ENCODE measurements around the gene TMED3.
A peak's percentile ranks its signal among the peaks of the same experiment; 100 is the strongest.
"Not testable (repeated sequence)": the region's sequence is repeated elsewhere in the genome, so short reads cannot be mapped to it uniquely, and the experiment has no call there.

The TMED3 gene

DNA sequence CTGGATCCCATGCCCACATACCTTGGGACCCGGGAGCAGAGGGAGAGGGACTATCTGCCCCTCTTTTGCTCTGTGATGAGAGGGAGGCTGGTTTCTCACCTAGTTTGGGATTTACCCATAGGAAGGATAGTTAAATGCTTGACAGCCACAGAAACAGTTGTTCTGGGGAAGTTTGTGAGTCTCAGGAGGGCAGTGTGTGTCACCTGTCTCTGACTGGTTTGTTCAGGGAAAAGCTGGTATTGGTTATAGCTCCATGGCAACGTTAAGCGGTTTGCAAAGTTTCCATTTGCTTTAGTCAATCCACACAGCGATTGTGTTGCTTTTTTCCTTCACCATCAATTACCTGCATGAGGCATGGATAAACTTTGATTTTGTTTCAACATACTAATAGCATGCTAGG lies 3.7 kb upstream of the TMED3 start:
- no peak for TF ChIP-seq POLR2A (IDR thresholded peaks at IDR 0.05; ENCODE audit: low read depth, low read length)
- no peak for DNase-seq (ENCODE audit: insufficient read length, low spot score)
- FAIRE-seq: no peak

DNA sequence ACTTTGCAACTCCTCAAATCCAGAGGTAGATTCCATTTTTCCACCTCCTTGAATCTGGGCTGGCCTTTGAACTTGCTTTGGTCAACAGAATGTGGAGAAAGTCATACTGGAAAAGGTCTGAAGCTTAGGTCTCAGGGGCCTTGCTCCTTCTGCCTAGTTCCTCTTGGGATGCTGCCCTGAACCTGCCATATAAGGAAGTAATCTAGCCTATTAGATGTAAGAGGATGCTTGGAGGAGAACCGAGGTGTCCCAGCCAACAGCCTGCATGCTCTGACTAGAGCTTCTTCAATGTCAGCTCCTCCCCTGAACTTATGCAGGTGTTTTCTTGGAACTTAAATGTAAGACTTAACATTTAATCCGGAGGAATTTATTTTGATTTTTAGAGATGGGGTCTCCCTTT lies 2.0 kb upstream of the TMED3 start:
- FAIRE-seq: no peak
- TF ChIP-seq POLR2A (IDR thresholded peaks at IDR 0.05; ENCODE audit: low read depth, low read length): no peak
- DNase-seq (ENCODE audit: insufficient read length, low spot score): no peak

DNA sequence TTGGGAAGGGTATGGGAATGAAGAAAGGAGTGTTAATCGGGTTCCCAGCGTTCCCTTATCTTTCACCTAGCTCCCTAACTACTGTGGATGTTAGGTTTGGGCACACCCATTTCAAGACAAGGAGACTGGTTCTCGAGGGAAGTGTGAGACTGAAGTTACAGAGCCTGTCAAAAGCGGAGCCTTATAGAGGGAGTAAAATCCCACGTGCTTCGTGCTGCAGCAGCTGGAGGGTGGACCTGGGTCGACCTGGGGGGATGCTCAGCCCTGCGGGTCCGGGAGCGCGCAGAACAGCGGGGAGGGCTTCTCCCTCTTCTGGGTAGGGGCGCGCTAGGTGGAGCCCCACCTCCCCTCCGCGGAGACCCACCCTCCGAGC lies 314 bp upstream of the TMED3 start:
- DNase-seq (ENCODE audit: insufficient read length, low spot score) (no peak), FAIRE-seq (no peak)
- TF ChIP-seq POLR2A (IDR thresholded peaks at IDR 0.05; ENCODE audit: low read depth, low read length): no peak

DNA sequence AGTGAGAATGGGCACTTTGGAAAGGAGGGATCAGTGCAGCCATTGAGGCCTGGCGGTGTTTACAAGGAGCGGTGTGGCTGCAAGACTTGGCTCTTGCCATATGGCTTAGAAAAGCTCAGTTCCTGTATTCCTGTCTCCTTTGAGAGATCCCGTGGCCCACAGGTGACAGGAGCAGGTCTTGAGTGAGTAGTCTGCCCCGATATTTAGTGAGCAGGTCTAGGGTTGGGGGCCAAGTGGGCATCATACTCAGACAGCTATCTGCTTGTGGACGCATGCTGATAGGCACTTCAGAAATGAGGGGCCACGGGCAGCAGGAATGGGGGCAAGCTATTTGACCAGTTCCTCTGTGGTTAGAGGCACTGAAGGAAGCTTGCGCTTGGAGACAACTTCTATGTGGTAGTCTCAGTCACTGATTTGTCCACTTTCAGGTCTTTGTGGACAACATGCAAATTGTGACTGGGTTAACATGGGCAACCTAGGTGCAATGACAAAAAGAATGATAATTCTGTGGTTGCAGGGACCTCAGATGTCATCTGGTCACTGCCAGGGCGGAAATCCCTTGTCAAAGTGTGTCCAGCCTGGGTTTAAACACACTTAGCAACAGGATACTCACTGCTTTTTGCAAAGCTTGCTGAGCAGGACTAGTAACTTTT lies 1.1 kb downstream of the TMED3 start:
- no peak for TF ChIP-seq POLR2A (IDR thresholded peaks at IDR 0.05; ENCODE audit: low read depth, low read length)
- no peak for DNase-seq (ENCODE audit: insufficient read length, low spot score)
- FAIRE-seq: no peak

DNA sequence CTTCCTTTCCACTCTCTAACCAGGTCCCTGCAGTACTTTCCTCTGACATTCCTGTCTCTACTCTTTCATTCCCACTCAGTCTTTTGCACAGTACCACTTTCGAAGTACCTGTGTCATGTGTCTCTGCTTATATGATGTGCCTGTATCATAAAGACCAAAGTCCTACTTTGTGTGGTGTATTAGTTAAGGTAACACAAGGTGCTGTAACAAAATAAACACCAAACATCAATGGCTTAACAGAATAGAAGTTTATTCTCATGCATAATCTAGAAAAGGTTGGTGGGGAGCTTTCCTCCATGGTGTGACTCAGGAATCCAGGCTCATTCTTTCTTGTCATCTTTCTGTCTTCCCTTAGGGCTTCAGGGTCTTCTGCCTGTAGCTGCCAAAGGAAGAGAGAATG lies 3.3 kb downstream of the TMED3 start:
- no peak for FAIRE-seq
- DNase-seq (ENCODE audit: insufficient read length, low spot score): no peak
- no peak for TF ChIP-seq POLR2A (IDR thresholded peaks at IDR 0.05; ENCODE audit: low read depth, low read length)

DNA sequence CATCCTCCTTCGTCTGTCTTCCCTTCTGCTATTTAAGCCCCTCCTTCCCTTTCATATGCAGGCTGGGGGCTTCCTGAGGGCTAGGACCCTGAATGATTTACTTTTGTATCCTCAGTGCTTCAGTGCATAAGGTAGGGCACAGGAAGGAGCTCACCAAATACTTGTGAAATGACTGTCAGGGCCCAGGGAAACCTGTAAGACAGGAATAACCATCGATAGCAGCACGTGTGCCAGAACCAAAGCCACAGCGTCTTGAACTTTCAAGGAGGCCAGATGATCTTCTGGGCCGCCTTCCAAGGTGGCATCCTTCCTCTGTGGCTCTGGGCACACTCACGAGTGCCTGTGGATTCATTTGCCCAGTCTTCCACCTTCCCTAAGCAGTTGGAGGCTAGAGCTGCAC lies 3.9 kb downstream of the TMED3 start:
- FAIRE-seq (no peak), DNase-seq (ENCODE audit: insufficient read length, low spot score) (no peak)
- no peak for TF ChIP-seq POLR2A (IDR thresholded peaks at IDR 0.05; ENCODE audit: low read depth, low read length)

DNA sequence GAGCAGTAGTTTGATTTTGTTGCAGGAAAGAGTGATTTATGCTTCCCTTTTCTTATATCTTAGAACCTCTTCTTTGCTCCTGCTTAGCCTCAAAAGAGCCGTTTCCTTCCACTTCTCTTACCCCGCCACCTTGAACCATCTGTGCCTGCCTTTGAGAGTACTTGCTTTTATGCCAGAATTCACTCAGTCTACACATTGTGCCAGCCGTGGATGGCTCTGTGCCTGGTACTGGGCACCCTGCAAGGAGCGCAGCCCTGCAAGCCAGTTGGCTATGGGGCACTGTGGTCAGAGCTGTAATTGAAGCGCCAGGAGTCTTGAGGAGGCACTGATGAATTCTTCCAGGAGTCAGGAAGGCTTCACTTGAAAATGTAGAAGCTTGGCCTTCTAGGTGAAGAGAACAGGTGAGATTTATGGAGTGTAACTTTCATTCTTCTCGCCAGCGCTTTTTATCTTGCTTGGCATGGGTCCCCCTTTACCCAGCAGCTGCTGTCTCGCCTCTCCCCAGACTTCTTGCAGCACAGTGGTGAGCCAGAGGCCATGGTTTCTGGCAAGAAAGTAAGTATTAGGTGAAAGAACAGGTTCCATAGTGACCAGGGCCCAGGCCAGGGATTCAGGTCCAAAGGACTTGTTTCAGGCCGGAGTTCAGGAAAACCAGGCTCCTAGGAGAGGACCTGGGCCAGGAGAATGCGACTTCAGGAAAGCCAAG lies 4.9 kb downstream of the TMED3 start:
- TF ChIP-seq POLR2A (IDR thresholded peaks at IDR 0.05; ENCODE audit: low read depth, low read length): no peak
- DNase-seq (ENCODE audit: insufficient read length, low spot score) (no peak), FAIRE-seq (no peak)

DNA sequence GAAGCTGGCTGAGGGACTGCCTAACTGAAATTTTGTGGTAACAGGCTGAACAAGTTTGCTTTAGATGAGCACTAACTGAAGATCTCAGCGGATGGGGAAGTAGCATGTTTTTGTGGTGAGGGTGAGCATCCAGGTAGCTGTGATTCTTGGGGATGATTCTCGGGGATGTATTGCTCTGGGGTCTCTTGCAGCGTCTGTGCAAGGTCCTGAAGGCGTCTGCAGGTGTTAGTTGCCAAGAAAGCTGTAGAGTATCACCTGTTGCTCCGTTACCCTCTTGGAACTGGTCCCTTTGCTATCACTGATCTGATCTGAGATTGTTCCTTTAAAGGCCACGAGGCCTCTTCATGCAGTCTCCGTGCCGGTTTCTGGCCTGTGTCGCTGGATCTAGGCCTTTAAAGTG lies 6.0 kb downstream of the TMED3 start:
- no peak for FAIRE-seq
- TF ChIP-seq POLR2A (IDR thresholded peaks at IDR 0.05; ENCODE audit: low read depth, low read length): no peak
- DNase-seq (ENCODE audit: insufficient read length, low spot score): no peak

DNA sequence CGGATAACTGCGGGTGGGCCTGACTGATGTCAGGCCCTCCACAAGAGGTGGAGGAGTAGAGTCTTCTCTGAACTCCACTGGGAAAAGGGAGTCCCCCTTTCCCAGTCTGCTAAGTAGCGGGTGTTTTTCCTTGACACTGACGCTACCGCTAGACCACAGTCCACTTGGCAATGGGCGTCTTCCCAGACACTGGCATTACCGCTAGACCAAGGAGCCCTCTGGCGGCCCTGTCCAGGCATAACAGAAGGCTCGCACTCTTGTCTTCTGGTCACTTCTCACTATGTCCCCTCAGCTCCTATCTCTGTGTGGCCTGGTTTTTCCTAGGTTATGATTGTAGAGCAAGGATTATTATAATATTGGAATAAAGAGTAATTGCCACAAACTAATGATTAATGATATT lies 9.1 kb downstream of the TMED3 start:
- FAIRE-seq; DNase-seq (ENCODE audit: insufficient read length, low spot score): not testable (repeated sequence)

DNA sequence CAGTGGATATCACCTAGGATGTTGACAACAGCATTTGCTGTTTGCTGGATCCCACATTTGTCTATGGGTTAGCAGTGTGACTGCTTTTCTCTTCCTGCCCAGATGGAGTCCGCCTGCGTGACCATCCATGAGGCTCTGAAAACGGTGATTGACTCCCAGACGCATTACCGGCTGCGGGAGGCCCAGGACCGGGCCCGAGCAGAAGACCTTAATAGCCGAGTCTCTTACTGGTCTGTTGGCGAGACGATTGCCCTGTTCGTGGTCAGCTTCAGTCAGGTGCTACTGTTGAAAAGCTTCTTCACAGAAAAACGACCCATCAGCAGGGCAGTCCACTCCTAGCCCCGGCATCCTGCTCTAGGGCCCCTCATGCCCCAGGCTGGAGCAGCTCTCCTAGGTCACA lies 11.0 kb downstream of the TMED3 start:
- TF ChIP-seq POLR2A (IDR thresholded peaks at IDR 0.05; ENCODE audit: low read depth, low read length): no peak
- FAIRE-seq (no peak), DNase-seq (ENCODE audit: insufficient read length, low spot score) (no peak)

DNA sequence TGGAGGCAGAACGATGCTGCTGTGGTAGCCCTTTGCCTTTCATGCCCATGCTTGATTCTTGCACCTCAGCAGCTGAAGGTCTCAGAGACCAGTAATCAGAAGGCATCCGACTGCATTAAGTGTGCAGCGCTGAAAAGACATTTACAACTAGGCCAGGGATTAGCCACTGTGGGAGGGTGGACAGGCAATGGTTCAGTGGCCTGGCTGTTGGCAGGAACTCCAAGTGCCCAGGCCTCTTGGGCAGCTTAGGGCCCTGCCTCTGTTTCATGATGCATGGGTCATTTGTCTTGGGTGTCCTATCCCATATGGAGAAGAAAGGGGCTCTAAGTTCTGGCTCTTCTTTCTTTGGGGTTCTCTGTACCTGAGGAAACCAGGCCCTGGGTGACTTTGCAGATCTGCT lies 11.4 kb downstream of the TMED3 start:
- FAIRE-seq: no peak
- DNase-seq (ENCODE audit: insufficient read length, low spot score): no peak
- TF ChIP-seq POLR2A (IDR thresholded peaks at IDR 0.05; ENCODE audit: low read depth, low read length): no peak

DNA sequence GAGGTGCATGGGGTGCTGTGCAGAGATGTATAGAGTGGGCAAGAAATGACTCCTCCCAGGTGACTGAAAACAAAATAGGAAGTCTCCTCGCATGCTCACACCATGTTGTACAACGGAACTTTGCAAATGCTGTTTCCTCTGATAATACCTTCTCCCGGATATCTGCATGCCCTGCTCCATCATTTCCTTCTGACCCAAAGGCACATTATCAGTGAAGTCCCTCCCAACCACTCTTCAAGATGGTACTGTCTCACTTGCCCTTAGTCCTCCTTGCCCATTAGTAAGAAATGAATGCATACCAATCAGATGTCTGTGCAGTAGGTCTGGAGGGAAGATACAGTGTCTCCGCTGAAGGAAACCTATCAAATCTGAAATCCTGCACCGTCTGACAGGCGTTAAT lies 12.0 kb downstream of the TMED3 start:
- no peak for TF ChIP-seq POLR2A (IDR thresholded peaks at IDR 0.05; ENCODE audit: low read depth, low read length)
- DNase-seq (ENCODE audit: insufficient read length, low spot score): no peak
- no peak for FAIRE-seq

DNA sequence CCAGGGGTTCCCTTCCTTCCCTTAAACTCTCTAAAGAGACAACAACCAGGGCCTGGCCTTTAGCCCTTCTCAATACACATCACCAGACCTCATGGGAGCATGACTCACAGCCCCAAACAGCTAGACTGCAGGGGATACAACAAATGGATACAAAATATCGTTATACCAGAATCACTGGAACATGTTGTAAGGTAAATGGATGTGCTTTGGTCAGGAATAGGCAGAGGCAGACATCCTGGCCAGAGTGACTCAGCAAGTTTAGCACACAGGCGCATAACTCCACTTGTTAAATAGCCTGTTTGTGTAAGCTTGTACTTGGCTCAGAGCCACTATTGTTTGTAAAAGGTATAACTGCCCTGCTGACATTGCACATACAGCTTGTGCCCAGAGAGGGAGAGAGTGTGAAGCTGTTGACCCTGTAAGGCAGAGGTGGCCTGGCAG lies 18.3 kb downstream of the TMED3 start:
- TF ChIP-seq POLR2A (IDR thresholded peaks at IDR 0.05; ENCODE audit: low read depth, low read length): no peak
- DNase-seq (ENCODE audit: insufficient read length, low spot score): no peak
- peak; percentile 52 for FAIRE-seq

DNA sequence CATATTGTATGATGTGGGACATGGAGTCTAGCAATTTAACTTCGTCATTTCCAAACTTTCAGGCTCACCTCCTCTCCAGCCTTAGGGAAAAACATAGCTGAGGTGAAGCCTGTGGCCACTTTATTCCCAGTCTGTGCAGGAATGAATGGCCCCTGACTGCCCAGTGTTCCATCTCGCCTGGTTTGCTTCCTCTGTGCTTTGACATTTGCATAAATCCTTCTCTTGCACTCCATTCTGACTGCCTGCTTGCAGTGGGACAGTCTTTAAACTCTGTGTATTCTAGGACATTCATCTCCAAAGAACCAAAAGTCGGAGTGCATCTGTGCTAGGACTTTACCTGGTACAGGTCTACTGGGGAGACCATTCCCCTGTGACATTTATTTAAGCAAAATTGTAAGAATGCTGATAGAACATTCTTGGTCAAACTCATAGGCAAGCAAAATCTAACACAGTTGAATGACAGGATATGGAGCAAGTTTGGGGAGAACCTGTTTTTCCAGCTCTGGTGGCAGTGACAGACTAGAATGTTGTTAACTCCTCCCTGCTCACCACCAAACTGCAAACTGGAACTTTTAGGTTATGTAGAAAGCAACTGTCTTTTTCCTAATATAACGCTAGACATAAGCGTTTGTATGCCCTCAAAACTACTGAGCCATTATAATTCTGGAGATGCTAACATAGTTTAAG lies 22.1 kb downstream of the TMED3 start:
- DNase-seq (ENCODE audit: insufficient read length, low spot score) (no peak), FAIRE-seq (no peak)
- no peak for TF ChIP-seq POLR2A (IDR thresholded peaks at IDR 0.05; ENCODE audit: low read depth, low read length)

DNA sequence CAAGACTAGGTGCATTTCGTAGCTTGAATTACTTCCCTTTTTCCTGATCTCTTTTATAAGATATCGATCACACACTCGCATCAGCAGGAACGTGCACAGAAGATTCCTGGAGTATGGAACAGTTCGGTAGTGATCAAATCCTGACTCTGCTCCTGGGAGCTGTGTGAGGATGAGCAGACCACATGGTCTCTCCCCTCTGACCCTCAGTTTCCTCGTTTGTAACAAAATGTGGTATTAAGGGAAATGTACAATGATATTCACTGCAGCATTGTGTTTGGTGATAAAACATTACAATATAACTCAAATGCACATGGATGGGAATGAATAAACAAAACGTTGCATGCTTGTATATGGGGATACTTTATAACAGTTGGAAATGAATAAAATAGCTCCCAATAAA lies 26.7 kb downstream of the TMED3 start:
- FAIRE-seq: no peak
- DNase-seq (ENCODE audit: insufficient read length, low spot score): no peak
- no peak for TF ChIP-seq POLR2A (IDR thresholded peaks at IDR 0.05; ENCODE audit: low read depth, low read length)

All from H54 (cell line).